Neural cell (in vitro differentiated cells): Measurements from ENCODE around the gene ACTG1. TPM values are rescaled to one million over a fixed set of nuclear protein-coding genes. Genes with fewer than 3 reads are reported as not detected.

Experiments
- H2AFZ ChIP-seq: fragments of 200-600, 300-800 bp; sonication (generic), shearing (Covaris generic); 2 replicates; pipeline ENCODE4 v1.6.0; 2014; ENCODE audit warnings: low read depth, mild to moderate bottlenecking, antibody characterized with exemption, low read length, moderate library complexity
- H3F3A ChIP-seq: fragments of 200-600 bp; shearing (Covaris generic); 2 replicates; pipeline ENCODE4 v1.6.1; 2016; ENCODE audit warnings: mild to moderate bottlenecking, moderate library complexity, mixed read lengths, antibody characterized with exemption, low read length; ENCODE audit not compliant: insufficient read depth, poor library complexity, severe bottlenecking
- H3K27ac ChIP-seq: fragments of 200-600, 300-800 bp; sonication (generic), shearing (Covaris generic); 2 replicates; pipeline ENCODE4 v1.5.1; 2014; ENCODE audit warnings: mild to moderate bottlenecking, low read length, moderate library complexity
- H3K27me3 ChIP-seq: fragments of 300-800, 200-600 bp; sonication (generic), shearing (Covaris generic); 2 replicates; pipeline ENCODE4 v1.6.0; 2014; ENCODE audit warnings: mild to moderate bottlenecking, low read depth, low read length, moderate library complexity; ENCODE audit not compliant: insufficient read depth
- H3K36me3 ChIP-seq: fragments of 300-800, 200-600 bp; sonication (generic), shearing (Covaris generic); 2 replicates; pipeline ENCODE4 v1.5.1; 2014; ENCODE audit warnings: mild to moderate bottlenecking, antibody characterized with exemption, low read length, moderate library complexity; ENCODE audit not compliant: insufficient read depth
- H3K4me2 ChIP-seq: fragments of 300-800, 200-600 bp; sonication (generic), shearing (Covaris generic); 2 replicates; pipeline ENCODE4 v1.6.0; 2014; ENCODE audit warnings: mild to moderate bottlenecking, low read length
- H3K4me3 ChIP-seq: fragments of 300-800, 200-600 bp; sonication (generic), shearing (Covaris generic); 2 replicates; pipeline ENCODE4 v1.5.1; 2014; ENCODE audit warnings: mild to moderate bottlenecking, low read length, moderate library complexity
- H3K79me2 ChIP-seq: fragments of 200-600 bp; shearing (Covaris generic); replicated peaks from 2 replicates; pipeline ENCODE4 v1.6.0; 2014; ENCODE audit warnings: mild to moderate bottlenecking, low read length, moderate library complexity; ENCODE audit not compliant: insufficient read depth
- H3K9ac ChIP-seq: fragments of 300-800, 200-600 bp; sonication (generic), shearing (Covaris generic); 2 replicates; pipeline ENCODE4 v1.6.1; 2016; ENCODE audit warnings: mild to moderate bottlenecking, low read length, mixed read lengths
- H3K9me2 ChIP-seq: fragments of 200-600 bp; shearing (Covaris generic); 2 replicates; pipeline ENCODE4 v1.6.1; 2016; ENCODE audit warnings: mild to moderate bottlenecking, low read length, mixed read lengths; ENCODE audit not compliant: insufficient read depth
- H3K9me3 ChIP-seq: fragments of 200-600, 300-800 bp; sonication (generic), shearing (Covaris generic); 2 replicates; pipeline ENCODE4 v1.6.1; 2016; ENCODE audit warnings: mild to moderate bottlenecking, mixed run types, low read length, moderate library complexity, mixed read lengths
- H4K20me1 ChIP-seq: fragments of 200-600 bp; shearing (Covaris generic); 2 replicates; pipeline ENCODE4 v1.6.1; 2016; ENCODE audit warnings: mild to moderate bottlenecking, mixed run types; ENCODE audit not compliant: insufficient read depth
- CTCF ChIP-seq: fragments of 450-650 bp; IDR thresholded peaks from 2 replicates; pipeline ENCODE4 v1.5.1; 2014; ENCODE audit warnings: antibody characterized with exemption, mild to moderate bottlenecking, moderate library complexity; ENCODE audit not compliant: poor library complexity, severe bottlenecking
- EP300 ChIP-seq: fragments of 450-650 bp; conservative IDR thresholded peaks from 2 replicates; pipeline ENCODE4 v1.6.1; 2014; ENCODE audit warnings: antibody characterized with exemption, mild to moderate bottlenecking, moderate library complexity; ENCODE audit not compliant: poor library complexity, severe bottlenecking
- EZH2 ChIP-seq: fragments of 200-600, 300-800 bp; shearing (Covaris generic), sonication (generic); IDR thresholded peaks from 2 replicates; pipeline ENCODE4 v1.6.1; 2014; ENCODE audit warnings: antibody characterized with exemption, low read length, borderline replicate concordance, mild to moderate bottlenecking; ENCODE audit not compliant: insufficient read depth, poor library complexity, severe bottlenecking
- MXI1 ChIP-seq: fragments of 450-650 bp; conservative IDR thresholded peaks from 2 replicates; pipeline ENCODE4 v1.6.1; 2014; ENCODE audit warnings: antibody characterized with exemption, mild to moderate bottlenecking; ENCODE audit not compliant: poor library complexity, severe bottlenecking
- POLR2AphosphoS5 ChIP-seq: IDR thresholded peaks from 2 replicates; pipeline ENCODE4 v1.6.1; 2012
- RAD21 ChIP-seq: fragments of 450-650 bp; conservative IDR thresholded peaks from 2 replicates; pipeline ENCODE4 v1.6.1; 2014; ENCODE audit warnings: antibody characterized with exemption, mild to moderate bottlenecking, moderate library complexity
- SMC3 ChIP-seq: fragments of 450-650 bp; conservative IDR thresholded peaks from 2 replicates; pipeline ENCODE4 v1.6.1; 2014; ENCODE audit warnings: antibody characterized with exemption, mild to moderate bottlenecking, moderate library complexity; ENCODE audit not compliant: poor library complexity
- TAF1 ChIP-seq: IDR thresholded peaks from 2 replicates; pipeline ENCODE4 v1.6.1; 2012; ENCODE audit warnings: low read depth
- polyA plus RNA-seq: library from polyadenylated mRNA; depleted of rRNA; stranded (reverse); fragments of >200 nt; gene quantifications from 2 replicates; pipeline ENCODE4 v1.2.3, GENCODE V29; 2014
- TF ChIP-seq, protein P1 (sequence below): IDR thresholded peaks from 2 replicates; pipeline ENCODE4 v1.6.1; 2012; ENCODE audit warnings: borderline replicate concordance

ACTG1 gene
- polyA plus RNA-seq, 1 donor from 2014 or later: 9,187 TPM

DNA sequence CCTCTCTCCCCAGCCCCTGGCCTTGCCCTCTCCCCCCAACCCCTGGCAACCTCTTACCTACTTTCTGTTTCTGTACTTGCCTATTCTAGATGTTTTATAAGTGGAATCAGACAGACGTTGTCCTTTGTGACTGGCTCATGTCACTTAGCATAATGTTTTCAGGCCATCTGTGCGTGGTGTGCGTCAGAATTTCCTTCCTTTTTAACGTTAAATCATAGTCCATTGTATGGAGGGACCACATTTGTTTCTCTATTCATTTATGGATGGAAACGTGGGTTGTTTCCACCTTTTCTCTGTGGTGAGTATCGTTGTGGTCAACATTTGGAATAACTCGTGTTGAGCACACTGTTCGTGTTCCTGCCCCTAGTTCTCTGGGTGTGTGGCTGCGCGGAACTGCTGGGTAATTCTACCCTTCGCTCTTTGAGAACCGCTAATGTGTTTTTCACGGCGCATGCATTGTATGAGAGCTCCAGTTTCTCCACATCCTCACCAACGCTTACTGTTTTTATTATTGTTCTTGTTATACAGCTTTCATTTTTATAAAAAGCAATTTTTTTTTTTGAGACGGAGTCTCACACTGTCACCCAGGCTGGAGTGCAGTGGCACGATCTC lies 26.3 kb downstream of the ACTG1 start:
- H3K4me2 ChIP-seq: no peak overlapping the region
- no peak overlapping the region for H3K9ac ChIP-seq
- H3K27ac ChIP-seq: no peak overlapping the region
- no peak overlapping the region for H2AFZ ChIP-seq
- peaks cover 21% of the 10 kb centered on the region for H3K79me2 ChIP-seq
- no peaks in the 10 kb centered on the region for H3F3A ChIP-seq
- no peaks in the 10 kb centered on the region for H4K20me1 ChIP-seq
- H3K36me3 ChIP-seq: no peaks in the 10 kb centered on the region
- no peaks in the 10 kb centered on the region for H3K9me2 ChIP-seq
- H3K4me3 ChIP-seq: no peak overlapping the region
- TF ChIP-seq, protein P1, sequence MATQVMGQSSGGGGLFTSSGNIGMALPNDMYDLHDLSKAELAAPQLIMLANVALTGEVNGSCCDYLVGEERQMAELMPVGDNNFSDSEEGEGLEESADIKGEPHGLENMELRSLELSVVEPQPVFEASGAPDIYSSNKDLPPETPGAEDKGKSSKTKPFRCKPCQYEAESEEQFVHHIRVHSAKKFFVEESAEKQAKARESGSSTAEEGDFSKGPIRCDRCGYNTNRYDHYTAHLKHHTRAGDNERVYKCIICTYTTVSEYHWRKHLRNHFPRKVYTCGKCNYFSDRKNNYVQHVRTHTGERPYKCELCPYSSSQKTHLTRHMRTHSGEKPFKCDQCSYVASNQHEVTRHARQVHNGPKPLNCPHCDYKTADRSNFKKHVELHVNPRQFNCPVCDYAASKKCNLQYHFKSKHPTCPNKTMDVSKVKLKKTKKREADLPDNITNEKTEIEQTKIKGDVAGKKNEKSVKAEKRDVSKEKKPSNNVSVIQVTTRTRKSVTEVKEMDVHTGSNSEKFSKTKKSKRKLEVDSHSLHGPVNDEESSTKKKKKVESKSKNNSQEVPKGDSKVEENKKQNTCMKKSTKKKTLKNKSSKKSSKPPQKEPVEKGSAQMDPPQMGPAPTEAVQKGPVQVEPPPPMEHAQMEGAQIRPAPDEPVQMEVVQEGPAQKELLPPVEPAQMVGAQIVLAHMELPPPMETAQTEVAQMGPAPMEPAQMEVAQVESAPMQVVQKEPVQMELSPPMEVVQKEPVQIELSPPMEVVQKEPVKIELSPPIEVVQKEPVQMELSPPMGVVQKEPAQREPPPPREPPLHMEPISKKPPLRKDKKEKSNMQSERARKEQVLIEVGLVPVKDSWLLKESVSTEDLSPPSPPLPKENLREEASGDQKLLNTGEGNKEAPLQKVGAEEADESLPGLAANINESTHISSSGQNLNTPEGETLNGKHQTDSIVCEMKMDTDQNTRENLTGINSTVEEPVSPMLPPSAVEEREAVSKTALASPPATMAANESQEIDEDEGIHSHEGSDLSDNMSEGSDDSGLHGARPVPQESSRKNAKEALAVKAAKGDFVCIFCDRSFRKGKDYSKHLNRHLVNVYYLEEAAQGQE: no peak
- no peaks in the 10 kb centered on the region for H3K27me3 ChIP-seq
- no peaks in the 10 kb centered on the region for H3K9me3 ChIP-seq

GRCh38 chr17:81484195-81484979 lies 28.2 kb downstream of the ACTG1 start:
- H3K36me3 ChIP-seq: no peaks in the 10 kb centered on the region
- H3K79me2 ChIP-seq: peaks cover 15% of the 10 kb centered on the region
- no peaks in the 10 kb centered on the region for H3F3A ChIP-seq
- H2AFZ ChIP-seq: peak overlapping the region; percentile 33
- no peaks in the 10 kb centered on the region for H3K27me3 ChIP-seq
- H3K9me3 ChIP-seq: no peaks in the 10 kb centered on the region
- peak; percentile 92 for TF ChIP-seq SMC3
- no peak for TF ChIP-seq TAF1
- peak; percentile 99 for TF ChIP-seq CTCF
- peak; percentile 48 for TF ChIP-seq EP300
- no peak for TF ChIP-seq EZH2
- peak; percentile 97 for TF ChIP-seq RAD21
- no peak for TF ChIP-seq POLR2AphosphoS5
- TF ChIP-seq MXI1: peak; percentile 85
- TF ChIP-seq, protein P1: no peak
- H4K20me1 ChIP-seq: no peaks in the 10 kb centered on the region
- peak overlapping the region; percentile 56 for H3K9ac ChIP-seq
- peak overlapping the region; percentile 1 for H3K4me2 ChIP-seq
- no peak overlapping the region for H3K27ac ChIP-seq
- no peaks in the 10 kb centered on the region for H3K9me2 ChIP-seq
- H3K4me3 ChIP-seq: peak overlapping the region; percentile 60
